Colonic mucosa (tissue), 4 donors: Measurements from ENCODE around the gene TRIM3. TPM values are rescaled to one million over a fixed set of nuclear protein-coding genes. Genes with fewer than 3 reads are reported as not detected.

Source experiments
- DNase-seq: peaks from one replicate; pipeline ENCODE4 v3.0.0-alpha.2; 2020
- H3K27ac ChIP-seq: fragments of 200-600 bp; one replicate; pipeline ENCODE4 v1.8.0; 2021
- H3K27me3 ChIP-seq: fragments of 200-600 bp; one replicate; pipeline ENCODE4 v1.8.0; 2021
- H3K36me3 ChIP-seq: fragments of 200-600 bp; one replicate; pipeline ENCODE4 v1.8.0; 2021
- H3K4me1 ChIP-seq: fragments of 200-600 bp; one replicate; pipeline ENCODE4 v1.8.0; 2021; ENCODE audit warnings: mild to moderate bottlenecking
- H3K4me3 ChIP-seq: fragments of 200-600 bp; one replicate; pipeline ENCODE4 v1.8.0; 2021
- H3K9ac ChIP-seq, 2 donors: one replicate each; pipeline ENCODE4 v1.7.0; 2013; ENCODE audit warnings: control low read depth in 2 of 2, low read depth in 2 of 2, low read length in 2 of 2
- H3K9me3 ChIP-seq: fragments of 200-600 bp; one replicate; pipeline ENCODE4 v1.8.0; 2021
- intact Hi-C: fragments of 100-400 bp; cut with DNase I; formaldehyde crosslinking; loops from one replicate; pipeline ENCODE4 v1.14.1; 2022
- total RNA-seq, 2 donors: library from RNA; stranded (reverse); fragmentation: NEBNext Ultra II Directional in 1 of 2; extraction: Animal tissue kit (Norgen Biotek cat#: 25700) in 1 of 2; gene quantifications; one replicate each; pipeline ENCODE4 v1.2.1, GENCODE V29; 2021
- TF ChIP-seq, protein P1 (sequence below): fragments of 200-600 bp; IDR thresholded peaks from one replicate; pipeline ENCODE4 v1.8.0; 2022; ENCODE audit warnings: antibody characterized with exemption, mild to moderate bottlenecking
- donor health status: healthy.
- donor health status: DM: no; HTN: no; CAD: no.
- donor health status: DM: no; HTN: no; CAD: no.

TRIM3 gene
- total RNA-seq, 2 donors from 2014 or later, result 30.0 to 59.0 TPM

DNA sequence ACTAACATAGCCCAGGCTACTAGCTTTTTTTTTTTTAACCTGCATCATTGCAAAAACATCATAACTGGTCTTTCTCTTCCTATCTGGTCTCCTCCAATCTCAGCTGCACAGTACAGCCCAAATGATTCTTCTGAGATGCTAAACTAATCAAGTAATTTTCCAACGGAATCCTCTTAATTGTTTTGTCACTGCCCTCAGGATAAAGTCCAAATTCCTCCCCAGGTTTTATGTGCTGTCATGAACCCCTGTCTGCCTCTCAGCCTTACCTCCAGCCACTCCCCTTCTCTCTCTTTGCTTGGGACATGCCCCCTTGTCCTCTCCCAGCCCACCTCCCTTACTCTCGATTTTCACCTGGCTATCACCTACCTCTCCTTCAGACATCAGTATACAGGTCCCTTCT, 67.4 kb downstream of the TRIM3 start:
- Histone ChIP-seq H3K9ac (no peak overlapping the region), H3K4me3 (no peak overlapping the region), H3K4me1 (no peaks in the 10 kb centered on the region), H3K36me3 (no peaks in the 10 kb centered on the region), H3K27me3 (no peaks in the 10 kb centered on the region), H3K27ac (no peak overlapping the region), H3K9me3 (no peaks in the 10 kb centered on the region)
- no peak for DNase-seq
- intact Hi-C loops, result no loop called here
- TF ChIP-seq, protein P1, sequence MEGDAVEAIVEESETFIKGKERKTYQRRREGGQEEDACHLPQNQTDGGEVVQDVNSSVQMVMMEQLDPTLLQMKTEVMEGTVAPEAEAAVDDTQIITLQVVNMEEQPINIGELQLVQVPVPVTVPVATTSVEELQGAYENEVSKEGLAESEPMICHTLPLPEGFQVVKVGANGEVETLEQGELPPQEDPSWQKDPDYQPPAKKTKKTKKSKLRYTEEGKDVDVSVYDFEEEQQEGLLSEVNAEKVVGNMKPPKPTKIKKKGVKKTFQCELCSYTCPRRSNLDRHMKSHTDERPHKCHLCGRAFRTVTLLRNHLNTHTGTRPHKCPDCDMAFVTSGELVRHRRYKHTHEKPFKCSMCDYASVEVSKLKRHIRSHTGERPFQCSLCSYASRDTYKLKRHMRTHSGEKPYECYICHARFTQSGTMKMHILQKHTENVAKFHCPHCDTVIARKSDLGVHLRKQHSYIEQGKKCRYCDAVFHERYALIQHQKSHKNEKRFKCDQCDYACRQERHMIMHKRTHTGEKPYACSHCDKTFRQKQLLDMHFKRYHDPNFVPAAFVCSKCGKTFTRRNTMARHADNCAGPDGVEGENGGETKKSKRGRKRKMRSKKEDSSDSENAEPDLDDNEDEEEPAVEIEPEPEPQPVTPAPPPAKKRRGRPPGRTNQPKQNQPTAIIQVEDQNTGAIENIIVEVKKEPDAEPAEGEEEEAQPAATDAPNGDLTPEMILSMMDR, result no peak

DNA sequence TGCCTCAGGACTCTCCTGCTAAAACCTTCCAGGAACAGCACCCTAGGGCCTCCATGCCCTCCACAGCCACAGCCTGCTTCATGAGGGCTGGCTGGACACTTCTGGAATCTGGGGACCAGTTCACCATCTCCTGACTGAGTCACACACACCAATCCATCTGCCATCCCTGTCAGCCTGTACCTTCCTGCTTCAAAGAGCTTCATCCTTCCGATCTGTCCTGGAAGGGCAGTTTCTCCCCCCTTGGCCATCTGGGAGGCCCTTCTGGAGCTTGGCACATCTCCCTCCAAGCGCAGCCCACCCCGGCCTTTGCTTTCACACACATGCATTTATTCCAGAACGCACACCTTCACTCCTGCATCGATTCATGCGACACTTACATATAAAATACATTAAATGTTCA, 67.9 kb downstream of the TRIM3 start:
- H3K27ac ChIP-seq, result no peak overlapping the region
- no peaks in the 10 kb centered on the region for H3K9me3 ChIP-seq
- H3K4me1 ChIP-seq, result no peaks in the 10 kb centered on the region
- no peaks in the 10 kb centered on the region for H3K36me3 ChIP-seq
- H3K27me3 ChIP-seq, result no peaks in the 10 kb centered on the region
- TF ChIP-seq, protein P1, result no peak
- intact Hi-C loops, result no loop called here
- no peak overlapping the region for H3K4me3 ChIP-seq
- H3K9ac ChIP-seq, result no peak overlapping the region
- no peak for DNase-seq

DNA sequence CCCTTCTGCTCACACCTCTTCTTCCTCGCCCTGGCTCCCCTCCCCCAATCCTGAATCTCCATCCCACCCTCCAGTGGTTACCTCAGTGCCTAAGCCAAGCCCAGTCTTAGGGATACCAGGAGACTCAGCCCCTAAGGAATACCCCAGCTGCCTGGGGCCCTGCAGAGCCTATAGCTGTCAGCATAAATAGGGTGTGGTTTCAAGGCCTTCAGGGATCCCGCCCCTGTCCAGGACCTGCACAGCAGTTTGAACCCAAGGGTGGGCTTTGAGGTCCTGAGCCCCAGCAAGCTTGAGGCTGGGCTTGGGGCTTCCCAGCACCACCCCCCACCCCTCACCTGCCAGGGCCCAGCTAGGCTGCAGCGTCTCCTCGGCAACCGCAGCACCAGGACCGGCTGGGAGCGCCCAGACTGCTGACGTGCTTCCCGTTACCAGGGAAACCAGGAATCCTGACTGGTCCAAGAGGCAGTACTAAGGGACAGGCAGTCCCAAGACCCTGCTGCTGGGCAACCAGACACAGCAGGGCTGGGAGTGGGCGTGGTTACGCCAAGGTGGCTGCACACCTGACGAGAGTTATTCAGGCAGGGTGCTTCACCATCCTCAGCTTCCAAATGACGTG, 68.6 kb downstream of the TRIM3 start:
- intact Hi-C loops, result no loop called here
- no peaks in the 10 kb centered on the region for H3K9me3 ChIP-seq
- no peak for DNase-seq
- no peak overlapping the region for H3K27ac ChIP-seq
- H3K27me3 ChIP-seq, result no peaks in the 10 kb centered on the region
- H3K36me3 ChIP-seq, result no peaks in the 10 kb centered on the region
- TF ChIP-seq, protein P1, result no peak
- H3K4me1 ChIP-seq, result no peaks in the 10 kb centered on the region
- H3K9ac ChIP-seq, result no peak overlapping the region
- H3K4me3 ChIP-seq, result no peak overlapping the region

DNA sequence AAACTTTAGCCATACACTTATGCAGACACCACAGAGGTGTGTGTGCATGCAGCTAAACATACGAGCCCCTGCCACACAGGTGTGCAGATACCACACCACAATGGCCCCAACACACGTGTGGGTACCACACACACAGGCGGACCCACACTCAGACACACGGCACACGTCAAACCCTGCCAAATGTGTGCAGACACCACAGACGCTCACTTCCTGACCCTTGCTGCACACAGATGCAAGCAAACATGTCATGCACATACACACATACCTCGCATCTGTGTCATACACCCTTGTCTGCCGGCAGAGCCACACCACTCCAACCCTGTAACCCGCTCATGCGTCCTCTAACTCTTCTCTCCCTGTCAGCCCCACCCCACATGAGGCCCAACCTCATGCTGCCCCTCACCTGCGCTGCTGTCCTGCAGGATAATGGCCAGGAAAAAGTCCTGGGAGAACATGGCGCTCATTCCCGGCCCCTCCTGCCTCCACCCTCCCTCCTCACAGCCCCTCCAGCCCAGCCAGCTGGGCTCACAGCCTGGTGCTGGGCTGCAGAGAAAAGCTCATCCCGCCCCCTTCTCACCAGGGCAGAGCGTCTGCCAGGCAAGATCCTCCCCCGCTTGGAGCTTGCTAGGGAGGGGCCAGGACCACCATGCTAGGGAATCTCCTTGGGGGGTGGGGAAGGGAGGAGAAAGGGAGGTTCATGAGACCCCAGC, 69.2 kb downstream of the TRIM3 start:
- H3K27ac ChIP-seq, result no peak overlapping the region
- no peak for DNase-seq
- no peaks in the 10 kb centered on the region for H3K4me1 ChIP-seq
- H3K36me3 ChIP-seq, result no peaks in the 10 kb centered on the region
- no peaks in the 10 kb centered on the region for H3K9me3 ChIP-seq
- intact Hi-C loops, result no loop called here
- TF ChIP-seq, protein P1, result no peak
- H3K4me3 ChIP-seq, result no peak overlapping the region
- no peaks in the 10 kb centered on the region for H3K27me3 ChIP-seq
- H3K9ac ChIP-seq, result no peak overlapping the region

DNA sequence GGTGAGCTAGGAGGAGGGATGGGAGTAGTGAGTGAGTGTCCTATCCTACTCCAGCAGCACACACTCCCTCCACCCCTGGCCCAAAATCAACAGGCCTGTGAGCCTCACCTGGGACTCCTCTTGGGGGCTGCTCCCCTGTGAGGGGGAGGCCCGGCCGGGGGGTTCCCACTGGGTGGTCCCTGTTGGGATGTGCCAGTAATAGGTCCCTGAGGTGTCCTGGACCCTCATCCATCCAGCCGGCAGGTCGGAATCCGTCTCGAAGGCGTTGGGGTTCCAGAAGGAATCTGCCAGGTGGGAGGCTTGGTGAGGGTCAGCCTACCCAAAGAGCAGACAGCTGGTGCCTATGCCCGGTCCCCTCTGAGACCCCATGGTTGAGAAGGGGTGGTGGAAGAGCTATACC, 70.2 kb downstream of the TRIM3 start:
- Histone ChIP-seq H3K9ac (no peak overlapping the region), H3K27ac (no peak overlapping the region), H3K4me3 (no peak overlapping the region), H3K9me3 (no peaks in the 10 kb centered on the region), H3K27me3 (no peaks in the 10 kb centered on the region), H3K4me1 (no peaks in the 10 kb centered on the region), H3K36me3 (no peaks in the 10 kb centered on the region)
- no peak for DNase-seq
- TF ChIP-seq, protein P1, result no peak
- intact Hi-C loops, result no loop called here
